Measurements from ENCODE around the gene SH2D3C.

DNA sequence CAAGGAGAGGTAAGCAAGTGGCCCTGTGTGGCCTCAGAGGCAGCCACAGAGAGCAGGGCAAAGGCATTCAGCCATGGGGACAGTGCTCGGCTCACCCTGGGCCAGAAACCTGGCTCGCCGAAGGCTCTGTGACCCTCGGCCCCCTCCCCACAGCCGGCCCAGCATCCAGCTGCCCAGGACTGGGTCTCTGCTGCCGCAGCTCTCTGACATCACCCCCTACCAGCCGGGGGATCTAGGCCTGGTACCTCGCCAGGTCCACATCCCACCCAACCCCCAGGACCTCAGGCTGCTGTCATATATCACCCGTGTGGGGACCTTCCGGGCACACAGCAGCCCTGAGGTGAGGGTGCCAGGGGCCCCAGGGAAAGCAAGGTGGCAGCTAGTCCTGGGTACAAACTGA lies 65.6 kb downstream of the SH2D3C start:
- TF ChIP-seq POLR2A (IDR thresholded peaks at IDR 0.05), result no peak
- TF ChIP-seq, protein P1, sequence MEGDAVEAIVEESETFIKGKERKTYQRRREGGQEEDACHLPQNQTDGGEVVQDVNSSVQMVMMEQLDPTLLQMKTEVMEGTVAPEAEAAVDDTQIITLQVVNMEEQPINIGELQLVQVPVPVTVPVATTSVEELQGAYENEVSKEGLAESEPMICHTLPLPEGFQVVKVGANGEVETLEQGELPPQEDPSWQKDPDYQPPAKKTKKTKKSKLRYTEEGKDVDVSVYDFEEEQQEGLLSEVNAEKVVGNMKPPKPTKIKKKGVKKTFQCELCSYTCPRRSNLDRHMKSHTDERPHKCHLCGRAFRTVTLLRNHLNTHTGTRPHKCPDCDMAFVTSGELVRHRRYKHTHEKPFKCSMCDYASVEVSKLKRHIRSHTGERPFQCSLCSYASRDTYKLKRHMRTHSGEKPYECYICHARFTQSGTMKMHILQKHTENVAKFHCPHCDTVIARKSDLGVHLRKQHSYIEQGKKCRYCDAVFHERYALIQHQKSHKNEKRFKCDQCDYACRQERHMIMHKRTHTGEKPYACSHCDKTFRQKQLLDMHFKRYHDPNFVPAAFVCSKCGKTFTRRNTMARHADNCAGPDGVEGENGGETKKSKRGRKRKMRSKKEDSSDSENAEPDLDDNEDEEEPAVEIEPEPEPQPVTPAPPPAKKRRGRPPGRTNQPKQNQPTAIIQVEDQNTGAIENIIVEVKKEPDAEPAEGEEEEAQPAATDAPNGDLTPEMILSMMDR (IDR thresholded peaks at IDR 0.05), result no peak
